Activated naive CD4-positive, alpha-beta T cell (primary cell): ENCODE data around the gene TRMT11.
"Not testable (repeated sequence)": the region's sequence is repeated elsewhere in the genome, so short reads cannot be mapped to it uniquely, and the experiment has no call there.

Experiments used
- DNase-seq, 4 experiments: peaks; one replicate each; lab custom pipeline; 2025; lab: John Stamatoyannopoulos, UW

The TRMT11 gene

DNA sequence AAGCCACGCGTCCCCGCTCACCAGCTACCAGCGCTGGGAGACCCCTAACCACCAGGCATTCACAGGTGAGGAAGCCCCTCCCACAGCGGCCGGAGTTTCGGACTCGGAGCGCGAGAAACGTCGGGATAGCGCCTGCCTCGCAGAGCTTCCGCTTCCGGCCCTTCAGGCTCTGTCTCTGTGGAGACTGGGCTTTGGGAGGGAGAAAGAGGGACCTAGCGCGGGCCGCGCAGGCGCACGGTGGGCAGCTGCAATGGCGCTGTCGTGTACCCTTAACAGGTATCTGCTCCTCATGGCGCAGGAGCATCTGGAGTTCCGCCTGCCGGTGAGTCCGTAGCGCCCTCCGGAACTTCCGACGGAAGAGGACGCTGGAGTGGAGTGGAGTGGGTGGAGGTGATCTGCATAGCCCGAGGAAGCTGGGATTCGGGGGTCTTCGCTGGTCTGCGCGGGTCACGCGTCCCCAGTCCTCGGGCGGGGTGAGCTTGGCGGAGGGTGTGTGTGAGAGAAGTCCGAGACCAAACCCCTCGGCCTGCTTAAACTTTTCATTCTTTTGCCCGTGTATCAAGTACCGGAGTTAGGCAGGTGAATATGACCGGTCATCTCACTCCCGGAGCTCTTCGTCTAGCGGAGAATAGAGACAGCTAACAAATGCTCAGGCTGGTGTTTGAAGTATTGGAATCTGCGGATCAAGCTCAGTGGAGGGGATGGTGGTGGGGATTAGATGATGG, at the start of gene TRMT11:
TRMT11 (plus strand) TSS at position 240 of the 725 bp plus-strand sequence; CDS start at position 251, 11 bp downstream.
- peak; percentile 53 to 66 (median 60) for DNase-seq

DNA sequence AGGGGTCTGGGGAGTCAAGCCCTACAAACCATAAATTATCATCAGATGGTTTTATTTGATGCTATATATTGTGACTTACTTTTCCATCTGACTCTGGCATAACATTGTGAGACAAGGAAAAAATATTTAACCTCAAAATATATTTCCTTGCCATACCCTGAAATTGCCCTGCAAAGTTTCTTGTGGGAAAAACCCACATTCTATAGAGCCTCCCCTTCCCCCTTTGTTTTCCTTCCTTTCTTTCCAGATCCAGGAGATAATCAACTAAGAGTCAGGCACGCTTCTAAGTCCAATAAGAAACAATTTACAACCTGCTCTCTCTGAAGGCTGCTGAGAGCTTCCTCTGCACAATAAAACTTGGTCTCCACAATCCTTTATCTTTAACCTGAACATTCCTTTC, 47.3 kb upstream of the TRMT11 start:
- DNase-seq, result no peak

DNA sequence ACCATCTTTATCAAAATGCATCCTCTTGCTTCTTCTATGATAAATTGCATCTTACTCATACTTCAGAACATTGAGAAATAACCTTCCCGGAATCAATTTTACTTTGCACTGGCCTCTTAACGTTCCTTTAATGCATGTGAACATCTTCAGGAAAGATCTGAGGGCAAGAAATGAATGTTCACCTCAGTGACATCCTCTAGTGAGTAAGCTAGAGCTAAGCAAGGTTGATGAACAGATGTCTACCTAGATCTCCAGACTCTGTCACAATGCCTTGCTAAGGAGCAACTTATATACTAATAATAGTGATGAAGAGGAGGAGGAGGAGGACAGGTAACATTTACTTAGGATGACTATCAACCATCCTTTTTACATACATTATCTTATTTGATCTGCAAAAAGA, 46.5 kb upstream of the TRMT11 start:
- DNase-seq, result no peak

DNA sequence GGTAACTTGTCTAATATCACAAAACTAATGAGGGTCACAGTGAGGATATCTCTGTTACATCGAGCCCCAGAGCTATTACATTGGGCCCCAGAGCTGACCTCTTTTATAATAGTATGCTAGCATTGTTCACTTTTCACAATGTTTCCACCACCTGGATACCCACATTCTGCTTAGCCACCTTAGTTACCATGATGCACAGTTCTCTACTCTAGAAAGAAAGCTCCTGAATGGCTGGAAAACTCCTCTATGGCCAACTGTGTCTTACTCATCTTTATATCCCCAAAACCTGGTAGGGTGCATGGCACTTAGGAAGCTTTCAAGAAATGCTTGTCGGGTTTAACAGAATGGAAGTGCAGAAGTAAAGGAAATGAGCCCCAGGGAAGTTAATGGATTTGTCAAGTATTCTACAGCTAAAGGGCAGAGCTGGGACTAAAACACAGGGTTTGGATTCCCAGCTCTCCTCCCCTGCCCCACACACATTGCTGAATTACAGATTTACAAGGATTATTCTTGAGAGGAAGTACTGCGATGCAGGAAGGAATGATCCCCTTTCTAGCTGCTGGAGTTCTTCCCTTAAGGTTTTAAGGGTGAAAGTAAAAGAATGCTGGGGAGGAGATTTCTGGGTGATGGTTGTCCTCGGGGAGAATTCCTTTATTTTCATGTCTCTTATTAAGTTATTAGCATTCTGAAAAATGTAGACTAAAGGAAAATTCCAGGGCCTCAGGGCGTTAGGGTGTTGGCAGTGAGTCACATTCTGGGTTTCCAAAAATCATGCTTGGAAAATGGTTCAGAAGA, 45.9 kb upstream of the TRMT11 start:
- DNase-seq, result no peak

DNA sequence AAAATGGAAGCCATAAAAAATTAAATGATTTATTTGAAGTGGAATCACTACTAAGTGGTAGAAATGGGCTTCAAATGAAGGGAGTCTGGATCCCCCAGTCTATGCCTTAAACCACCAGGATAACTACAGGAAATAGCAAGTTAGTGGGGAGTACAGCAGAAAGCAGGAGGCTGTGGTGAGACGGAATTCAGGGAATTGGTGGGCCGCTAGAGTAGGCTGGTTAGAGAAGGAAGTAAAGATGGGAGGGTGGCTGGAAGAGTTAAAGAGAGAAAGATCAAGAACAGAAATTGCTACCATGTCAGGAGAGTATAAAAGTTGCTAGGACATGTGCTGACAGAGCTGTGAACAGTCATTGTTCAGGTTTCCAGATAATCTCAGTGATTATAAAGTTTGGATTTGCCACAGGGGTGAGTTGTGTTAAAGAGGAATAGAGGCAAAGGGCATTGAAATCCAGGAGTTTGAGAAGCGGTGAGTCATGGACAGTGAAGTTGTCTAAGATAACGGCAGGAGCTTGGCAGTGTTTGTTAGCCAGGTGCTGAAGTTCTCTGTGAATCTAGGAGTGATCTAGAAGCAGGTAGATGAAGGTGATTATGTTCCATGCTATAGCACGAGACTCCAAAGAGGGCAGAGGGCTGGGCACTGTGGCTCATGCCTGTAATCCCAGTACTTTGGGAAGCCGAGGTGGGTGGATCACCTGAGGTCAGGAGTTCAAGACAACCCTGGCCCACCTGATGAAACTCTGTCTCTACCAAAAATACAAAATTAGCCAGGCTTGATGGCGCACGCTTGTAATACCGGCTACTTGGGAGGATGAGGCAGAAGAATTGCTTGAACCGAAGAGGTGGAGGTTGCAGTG, 43.4 kb upstream of the TRMT11 start:
- no peak for DNase-seq

DNA sequence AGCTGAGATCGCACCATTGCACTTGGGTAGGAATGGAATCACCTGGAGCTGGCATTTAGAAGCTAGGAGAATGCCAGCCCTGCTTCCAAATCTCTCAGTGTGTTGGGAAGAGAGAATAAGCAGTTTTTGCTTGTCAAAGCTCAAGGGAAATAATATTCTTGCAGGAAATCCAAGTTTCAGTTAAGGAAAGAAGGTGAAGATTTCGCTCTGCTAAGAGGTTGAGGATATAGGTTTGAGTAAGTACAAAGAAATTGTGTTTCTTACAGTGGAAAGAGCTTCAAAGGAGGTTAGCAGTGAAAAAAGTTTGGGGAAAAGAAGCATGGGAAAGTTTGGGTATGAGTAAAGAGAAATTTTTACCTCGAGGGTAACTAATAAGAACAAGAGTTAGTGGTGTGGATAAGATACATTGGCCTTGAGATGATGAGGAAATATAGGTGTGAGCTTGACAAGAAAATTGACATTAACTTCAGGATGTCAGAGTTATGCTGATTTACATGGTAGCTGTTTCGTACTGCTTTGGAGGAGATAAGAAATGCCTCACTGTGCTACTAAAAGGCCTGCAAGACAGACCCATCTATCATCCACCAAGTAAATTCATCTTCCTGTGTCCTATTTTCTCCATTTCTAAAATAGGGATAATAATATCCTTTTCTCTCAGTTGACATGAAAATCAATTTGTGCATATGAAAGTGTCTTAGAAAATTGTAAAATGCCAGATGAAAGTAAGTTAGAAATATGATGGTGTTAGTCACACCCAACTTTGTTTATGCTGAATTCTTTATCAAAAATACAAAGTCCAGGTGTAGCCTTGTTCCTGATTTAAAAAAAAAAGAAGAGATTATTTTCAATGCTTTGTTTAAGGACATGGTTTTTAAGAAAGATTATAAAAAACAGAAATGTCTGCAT, 42.6 kb upstream of the TRMT11 start:
- no peak for DNase-seq

DNA sequence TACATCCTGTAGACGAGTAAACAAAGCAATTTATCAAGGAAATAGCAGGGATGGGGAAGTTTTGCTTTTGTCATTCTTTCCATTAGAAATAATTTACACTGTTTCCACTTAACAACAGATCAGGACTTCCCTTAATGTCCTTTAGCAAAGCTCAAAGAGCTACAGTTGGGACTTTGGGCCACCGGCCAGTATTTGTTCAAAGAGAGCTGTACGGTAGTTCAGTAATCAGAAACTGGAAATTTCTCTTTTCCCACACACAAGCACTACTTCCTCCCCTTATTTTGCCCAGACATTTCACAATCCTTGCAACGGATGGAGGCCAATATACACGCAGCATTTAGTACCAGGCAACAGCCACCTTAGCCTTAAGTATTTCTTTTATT, 41.9 kb upstream of the TRMT11 start:
- no peak for DNase-seq

DNA sequence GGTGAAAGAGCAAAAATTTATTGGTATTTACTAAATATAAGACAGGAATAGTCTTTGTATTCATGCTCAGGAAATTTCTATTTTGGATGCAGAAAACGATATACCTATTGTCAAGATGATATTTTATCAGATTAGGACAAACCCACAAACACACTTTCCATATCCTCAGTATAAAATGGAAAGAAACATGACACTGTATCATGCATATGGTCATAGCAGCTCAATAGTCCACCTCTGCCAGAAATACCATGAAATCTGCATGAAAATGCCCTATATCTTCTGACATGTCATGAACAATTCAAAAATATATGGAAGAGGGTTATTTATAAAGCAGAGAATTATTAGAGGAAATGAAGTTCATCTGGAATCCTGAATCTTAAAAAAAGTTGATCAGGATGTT, 41.4 kb upstream of the TRMT11 start:
- DNase-seq, result no peak

DNA sequence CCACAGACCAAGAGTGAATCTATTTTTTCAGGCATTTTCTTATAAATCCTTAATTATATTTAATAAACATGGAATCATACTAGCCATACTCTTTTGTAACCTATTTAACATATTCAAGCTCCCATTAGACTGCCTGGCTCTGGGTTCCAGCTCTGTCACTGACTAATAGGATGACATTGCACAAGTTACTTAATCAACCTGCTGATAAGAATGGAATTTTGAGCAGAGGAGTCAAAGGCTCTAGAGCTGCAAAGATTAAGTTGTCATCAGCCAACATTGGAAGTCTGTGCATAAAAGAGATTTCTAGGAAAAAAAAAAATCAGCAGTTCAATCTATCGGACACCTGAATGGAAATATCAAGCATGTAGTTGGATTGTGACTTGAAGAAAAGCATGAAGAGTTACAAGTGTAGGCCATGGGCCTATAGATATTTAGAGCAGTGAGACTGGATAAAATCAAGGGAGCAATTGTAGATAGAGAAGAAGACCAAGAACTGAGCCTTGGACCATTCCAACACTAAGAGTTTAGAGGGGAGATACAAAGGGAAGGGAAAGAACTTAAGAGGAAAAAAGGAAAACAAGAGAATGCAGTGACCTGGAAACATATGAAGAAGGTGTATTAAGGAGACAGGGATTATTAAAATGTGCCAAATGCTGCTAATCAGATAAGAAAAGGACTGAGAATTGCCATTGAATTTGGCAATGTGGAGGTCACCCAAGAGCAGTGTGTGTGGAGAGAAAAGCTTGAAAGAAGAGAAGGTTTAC, 40.8 kb upstream of the TRMT11 start:
- DNase-seq, result no peak

DNA sequence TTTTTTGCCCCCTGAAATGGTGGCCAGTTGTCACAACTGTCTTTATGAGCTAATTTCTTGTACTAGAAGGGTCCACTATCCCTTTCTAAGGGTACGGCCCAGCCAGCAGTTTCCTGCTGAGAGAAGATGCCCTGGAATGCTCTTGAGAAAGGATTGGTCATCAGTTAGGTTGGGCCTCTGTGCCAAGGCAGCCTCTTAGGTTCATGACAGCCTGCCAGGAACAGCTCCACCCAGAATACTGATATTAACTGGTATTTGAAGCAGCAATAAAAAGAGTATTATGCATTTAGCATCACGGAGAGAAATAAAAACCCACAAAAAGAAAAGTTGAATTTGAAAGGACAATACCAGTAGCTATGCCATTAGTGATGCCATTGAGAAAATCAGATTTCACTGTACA, 38.7 kb upstream of the TRMT11 start:
- no peak for DNase-seq

DNA sequence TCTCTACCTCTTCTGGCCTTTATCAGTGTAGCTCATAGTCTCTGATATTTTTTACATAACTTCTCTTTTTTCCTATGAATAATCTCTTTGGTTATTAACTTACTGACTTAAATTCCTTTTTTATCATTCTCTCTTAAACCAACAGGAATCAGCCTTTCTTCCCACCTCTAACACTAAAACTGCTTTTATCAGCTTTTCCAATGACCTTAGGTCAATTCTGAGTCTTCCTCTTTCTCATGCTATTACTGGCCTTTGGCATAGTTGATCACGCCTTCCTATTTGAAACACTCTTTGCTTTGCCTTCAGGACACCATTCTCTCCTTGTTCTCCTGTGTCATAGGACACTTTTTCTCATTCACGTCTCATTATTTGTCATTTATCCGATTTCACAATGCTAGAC, 37.9 kb upstream of the TRMT11 start:
- no peak for DNase-seq

DNA sequence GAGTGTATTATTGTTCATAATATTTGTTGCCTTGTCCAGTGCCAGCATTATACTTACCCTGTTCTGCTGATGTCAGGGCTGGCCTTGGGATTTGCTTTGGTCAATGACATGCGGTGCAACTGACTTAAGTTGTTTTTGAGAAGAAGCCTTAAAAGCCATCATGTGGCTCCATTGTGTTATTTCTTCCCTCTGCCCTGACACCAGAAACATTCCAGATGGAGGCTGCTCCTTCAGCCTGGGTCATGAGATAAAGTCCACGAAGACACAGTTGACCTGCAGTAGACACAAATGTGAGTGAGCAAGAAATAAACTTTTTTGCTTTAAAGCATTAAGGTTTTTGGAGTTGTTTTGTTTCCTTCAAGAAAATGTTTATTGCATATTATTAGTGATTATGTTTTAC, 37.3 kb upstream of the TRMT11 start:
- no peak for DNase-seq

DNA sequence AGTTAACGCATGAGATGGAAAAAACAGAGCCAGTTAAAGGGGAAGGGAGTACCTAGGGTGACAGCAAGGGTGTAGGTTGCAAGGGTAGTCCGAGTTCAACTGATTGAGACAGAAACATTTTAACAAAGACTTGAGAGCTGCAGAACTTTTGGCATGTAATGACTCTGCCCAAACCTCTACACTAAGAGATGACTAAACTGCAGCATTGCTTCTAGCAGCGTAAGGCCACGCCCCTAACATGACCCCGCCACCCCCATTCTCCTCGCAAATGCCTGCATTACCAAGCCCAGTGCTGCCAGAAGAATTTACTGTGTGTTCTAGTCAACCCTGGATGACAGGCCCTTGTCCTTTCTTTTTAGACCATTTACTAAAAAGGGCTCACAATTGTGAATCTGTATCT, 36.0 kb upstream of the TRMT11 start:
- DNase-seq, result no peak

DNA sequence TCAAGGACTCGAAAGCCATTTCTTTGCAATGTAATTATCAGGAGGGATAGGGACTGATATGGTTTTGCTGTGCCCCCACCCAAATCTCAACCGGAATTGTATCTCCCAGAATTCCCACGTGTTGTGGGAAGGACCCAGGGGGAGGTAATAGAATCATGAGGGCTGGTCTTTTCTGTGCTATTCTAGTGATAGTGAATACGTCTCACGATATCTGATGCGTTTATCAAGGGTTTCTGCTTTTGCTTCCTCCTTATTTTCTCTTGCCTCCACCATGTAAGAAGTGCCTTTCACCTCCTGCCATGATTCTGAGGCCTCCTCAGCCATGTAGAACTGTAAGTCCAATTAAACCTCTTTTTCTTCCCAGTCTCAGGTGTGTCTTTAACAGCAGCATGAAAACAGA, 35.6 kb upstream of the TRMT11 start:
- not testable (repeated sequence) for DNase-seq

DNA sequence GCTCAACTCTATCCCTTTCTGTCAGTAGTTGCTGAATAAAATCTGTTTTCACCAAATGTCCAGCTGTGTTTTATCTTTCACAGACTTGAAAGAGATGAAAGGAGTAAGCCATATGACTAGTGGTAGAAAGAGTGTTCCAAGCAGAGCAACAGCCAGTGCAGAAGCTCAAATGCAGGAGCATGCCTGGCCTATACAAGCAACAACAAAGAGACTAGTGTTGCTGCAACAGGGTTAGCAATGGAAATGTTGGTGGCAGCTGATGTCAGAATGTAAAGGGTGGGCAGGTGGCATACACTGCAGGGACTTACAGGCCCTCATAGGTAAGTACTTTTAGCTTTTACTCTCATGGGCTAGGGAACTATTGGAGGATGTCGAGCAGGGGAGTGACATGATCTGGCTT, 35.0 kb upstream of the TRMT11 start:
- DNase-seq, result no peak

DNA sequence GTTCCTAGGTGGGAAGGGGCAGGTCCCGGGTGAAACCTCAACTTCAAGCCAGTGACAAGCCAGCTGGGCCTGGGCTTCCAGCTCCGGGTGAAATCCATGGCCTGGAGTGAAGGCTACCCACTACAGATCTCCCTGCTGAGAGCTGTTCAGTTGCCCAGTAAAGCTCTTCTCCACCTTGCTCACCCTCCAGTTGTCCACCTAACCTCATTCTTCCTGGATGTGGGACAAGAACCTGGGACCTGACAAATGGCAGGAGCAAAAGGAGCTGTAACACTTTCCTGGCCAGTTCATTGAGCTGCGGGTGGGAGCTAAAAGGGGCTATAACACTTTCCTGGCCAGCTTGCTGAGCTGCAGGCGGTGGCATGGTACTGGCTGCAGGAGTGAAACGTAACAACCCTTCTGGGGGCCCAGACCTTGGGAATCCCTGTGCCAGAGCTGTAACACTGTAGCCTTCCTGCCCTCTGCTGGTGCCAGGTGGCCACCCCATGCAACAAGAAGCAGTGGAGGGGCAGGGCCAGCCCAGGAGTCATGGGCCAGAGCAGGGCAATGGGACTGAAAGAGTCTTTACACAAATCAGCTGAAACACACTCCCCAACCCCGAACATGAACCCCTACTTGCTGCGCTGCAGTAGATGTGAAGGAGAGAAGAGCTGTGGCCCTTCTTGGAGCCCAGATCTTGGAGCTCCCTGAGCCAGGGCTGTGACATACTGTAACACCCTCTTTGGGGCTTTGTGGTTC, 33.4 kb upstream of the TRMT11 start:
- DNase-seq, result no peak

DNA sequence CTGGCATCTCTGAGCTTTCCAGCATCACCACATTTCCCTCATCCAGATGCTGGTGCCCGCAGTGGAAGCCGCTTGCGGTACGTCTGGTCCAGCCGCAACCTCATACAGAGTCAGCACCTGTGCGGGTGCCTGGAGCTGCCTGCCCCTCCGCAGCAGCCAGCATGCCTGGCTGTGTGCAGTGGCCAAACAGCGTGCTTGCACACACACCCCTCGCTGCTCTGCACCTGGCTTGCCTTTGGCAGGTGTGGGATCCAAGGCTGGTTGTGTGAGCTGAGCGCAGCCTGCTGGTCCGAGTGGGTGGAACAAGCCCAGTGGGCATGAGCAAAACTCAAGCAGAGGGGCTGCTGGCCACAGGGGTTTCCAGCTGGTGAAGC, 32.9 kb upstream of the TRMT11 start:
- DNase-seq, result no peak

DNA sequence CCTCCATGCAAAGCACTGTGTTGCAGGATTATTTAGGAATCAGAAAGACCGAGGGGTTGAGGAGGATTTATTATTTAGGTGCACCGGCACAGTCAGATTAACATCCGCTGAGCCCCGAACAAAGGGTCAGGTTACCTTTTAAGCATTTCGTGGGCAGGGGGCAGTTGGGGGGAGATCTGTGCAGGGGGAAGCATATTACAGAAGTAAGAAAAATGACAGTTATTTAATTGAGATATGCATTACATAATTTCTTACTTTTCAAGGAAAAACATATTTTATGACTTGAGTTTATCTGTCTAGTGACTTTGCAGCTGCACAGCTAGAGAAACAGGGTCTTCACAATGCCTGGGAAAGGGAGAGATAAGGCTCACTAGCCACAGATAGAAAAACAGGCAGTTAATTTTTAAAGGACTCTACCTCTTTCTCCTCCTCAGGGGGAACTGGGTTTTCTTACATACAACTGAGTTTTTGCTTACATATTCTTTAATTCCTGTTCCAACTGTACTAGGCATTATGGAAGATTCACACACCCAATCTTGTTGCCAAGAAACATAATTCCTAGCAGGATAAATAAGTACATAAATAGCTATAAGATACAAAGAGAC, 31.5 kb upstream of the TRMT11 start:
- DNase-seq, result no peak

DNA sequence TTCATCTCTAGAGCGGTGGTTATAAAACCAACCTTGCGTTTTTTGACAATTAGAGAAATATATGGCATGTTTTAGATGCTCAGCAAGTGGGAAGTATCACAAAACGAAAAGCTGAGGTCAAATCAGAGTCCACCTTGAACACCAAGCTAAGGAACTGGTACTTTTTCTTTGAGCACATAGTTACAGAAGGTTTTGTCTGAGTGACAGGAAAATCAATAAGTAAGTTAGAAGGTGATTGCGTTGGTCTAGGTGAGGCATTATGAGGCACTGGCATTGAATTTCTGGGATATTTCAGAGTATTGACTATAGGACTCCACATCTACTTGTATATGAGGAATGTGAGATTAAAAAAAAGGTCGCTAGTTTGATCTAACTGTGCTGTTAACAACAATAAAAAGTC, 30.4 kb upstream of the TRMT11 start:
- DNase-seq, result no peak
